Hepatocyte (in vitro differentiated cells): ENCODE results near the gene ZNF423. TPM values are rescaled to one million over a fixed set of nuclear protein-coding genes. Genes with fewer than 3 reads are reported as not detected.

Source experiments
- DNase-seq: peaks from one replicate; pipeline ENCODE4 v3.0.0-alpha.2; 2016; ENCODE audit warnings: low spot score
- H2AFZ ChIP-seq: fragments of 200-600 bp; sonication (generic); 2 replicates; pipeline ENCODE4 v1.6.0; 2016; ENCODE audit warnings: antibody characterized with exemption, mild to moderate bottlenecking
- H3K27ac ChIP-seq: fragments of 200-600 bp; sonication (generic); 2 replicates; pipeline ENCODE4 v1.5.1; 2016; ENCODE audit warnings: mild to moderate bottlenecking
- H3K27me3 ChIP-seq: fragments of 200-600 bp; sonication (generic); 2 replicates; pipeline ENCODE4 v1.6.1; 2016
- H3K36me3 ChIP-seq: fragments of 200-600 bp; sonication (generic); replicated peaks from 2 replicates; pipeline ENCODE4 v1.5.1; 2016; ENCODE audit warnings: low read depth; ENCODE audit not compliant: insufficient read depth
- H3K4me1 ChIP-seq: fragments of 200-600 bp; sonication (generic); 2 replicates; pipeline ENCODE4 v1.5.1; 2016; ENCODE audit warnings: mild to moderate bottlenecking, moderate library complexity; ENCODE audit not compliant: insufficient read depth
- H3K4me2 ChIP-seq: fragments of 200-600 bp; sonication (generic); 2 replicates; pipeline ENCODE4 v1.6.0; 2016
- H3K4me3 ChIP-seq: fragments of 200-600 bp; sonication (generic); 2 replicates; pipeline ENCODE4 v1.5.1; 2016; ENCODE audit warnings: mild to moderate bottlenecking
- H3K79me2 ChIP-seq: fragments of 200-600 bp; sonication (generic); 2 replicates; pipeline ENCODE4 v1.6.0; 2017; ENCODE audit warnings: mild to moderate bottlenecking
- H3K9me2 ChIP-seq: fragments of 200-600 bp; sonication (generic); replicated peaks from 2 replicates; pipeline ENCODE4 v1.6.0; 2017; ENCODE audit warnings: mild to moderate bottlenecking; ENCODE audit not compliant: insufficient read depth
- H3K9me3 ChIP-seq: fragments of 200-600 bp; sonication (generic); 2 replicates; pipeline ENCODE4 v1.5.1; 2016; ENCODE audit warnings: low read depth, mild to moderate bottlenecking
- H4K20me1 ChIP-seq: fragments of 200-600 bp; sonication (generic); 2 replicates; pipeline ENCODE4 v1.6.0; 2016; ENCODE audit warnings: mild to moderate bottlenecking; ENCODE audit not compliant: insufficient read depth, poor library complexity, severe bottlenecking
- EZH2 ChIP-seq: fragments of 200-600 bp; sonication (generic); IDR thresholded peaks from 2 replicates; pipeline ENCODE4 v1.6.1; 2016; ENCODE audit warnings: antibody characterized with exemption, mild to moderate bottlenecking, borderline replicate concordance
- EZH2phosphoT487 ChIP-seq: fragments of 200-600 bp; sonication (generic); IDR thresholded peaks from one replicate; pipeline ENCODE4 v1.6.1; 2018; ENCODE audit warnings: antibody characterized with exemption, mild to moderate bottlenecking, low read depth, moderate library complexity; ENCODE audit not compliant: unreplicated experiment, severe bottlenecking
- WGBS: methylation state at CpG from one replicate; pipeline ENCODE4 v1.1.6; 2016; ENCODE audit warnings: low lambda C conversion rate; ENCODE audit errors: missing lambda C conversion rate; 5-methylcytosine and 5-hydroxymethylcytosine counted together
- polyA plus RNA-seq: library from polyadenylated mRNA; unstranded; fragments of >200 nt; fragmentation: Nextera tagmentation; extraction: Ambion mirVana; gene quantifications from 2 replicates; pipeline ENCODE4 v1.2.1, GENCODE V29; 2016
- total RNA-seq: library from RNA; depleted of rRNA; stranded (reverse); fragments of >200 nt; gene quantifications from 2 replicates; pipeline ENCODE4 v1.2.3, GENCODE V29; 2014
- TF ChIP-seq, protein P1 (sequence below): fragments of 200-600 bp; sonication (generic); IDR thresholded peaks from 2 replicates; pipeline ENCODE4 v1.5.1; 2016; ENCODE audit warnings: antibody characterized with exemption, mild to moderate bottlenecking; ENCODE audit not compliant: poor library complexity

ZNF423 gene
- total and polyA plus RNA-seq, 2 experiments from 2014 or later: 9.6 to 11.8 TPM

DNA sequence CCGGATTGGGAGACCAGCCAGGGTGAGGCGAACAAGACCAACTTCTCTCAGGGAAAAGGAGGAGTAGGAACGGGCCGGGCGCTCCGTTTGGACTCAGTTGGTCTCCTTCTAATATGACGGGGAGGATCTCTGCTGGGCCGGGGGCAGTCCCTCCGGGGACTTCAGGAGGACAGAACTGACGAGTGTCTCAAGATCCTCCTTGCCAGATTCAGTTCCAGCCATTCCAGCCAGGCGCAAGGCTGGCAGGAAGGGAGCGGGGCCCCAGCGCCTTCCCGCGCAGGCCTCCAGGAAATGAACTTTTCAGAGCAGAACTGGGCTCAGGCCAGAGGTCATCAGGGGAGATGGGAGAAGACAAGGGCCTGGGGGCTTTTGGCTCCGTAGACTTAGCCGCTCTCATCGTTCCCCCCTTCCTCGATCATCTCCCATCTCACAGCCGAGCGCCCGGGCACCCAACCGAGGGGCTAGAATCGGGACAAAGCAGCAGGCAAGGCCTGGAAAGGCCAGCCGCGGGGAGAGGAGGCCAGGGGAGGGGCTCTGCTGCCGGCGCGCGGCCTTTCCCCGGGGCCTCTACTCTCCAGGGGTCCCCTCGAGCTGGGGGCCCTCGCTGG is 1.6 kb downstream of the ZNF423 start:
- peak overlapping the region; percentile 24 for H2AFZ ChIP-seq
- no peaks in the 10 kb centered on the region for H3K36me3 ChIP-seq

DNA sequence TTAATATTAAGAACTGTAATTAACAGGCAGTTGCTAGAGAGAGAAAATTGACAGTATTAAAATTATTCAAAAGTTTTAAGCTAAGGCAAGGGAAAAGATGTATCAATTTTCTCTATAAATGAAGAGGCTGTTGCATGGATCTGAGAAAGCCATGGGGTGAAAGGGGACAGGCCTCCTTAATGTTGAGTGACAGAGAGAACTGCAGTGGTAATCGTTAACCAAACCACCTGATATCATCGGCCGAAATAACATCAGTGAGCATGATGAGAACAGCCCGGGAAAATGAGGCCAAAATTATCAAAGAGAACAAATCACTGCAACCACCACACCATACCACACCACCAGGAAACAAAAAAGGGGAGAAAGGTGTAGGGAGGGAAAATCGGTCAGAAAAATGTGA is 3.6 kb downstream of the ZNF423 start:
- H3K9me3 ChIP-seq: no peaks in the 10 kb centered on the region
- H3K79me2 ChIP-seq: peaks cover 73% of the 10 kb centered on the region
- DNase-seq: no peak
- H3K4me2 ChIP-seq: peak overlapping the region; percentile 98
- no peak overlapping the region for H3K4me3 ChIP-seq
- H3K27me3 ChIP-seq: no peaks in the 10 kb centered on the region
- H3K36me3 ChIP-seq: no peaks in the 10 kb centered on the region
- no peak overlapping the region for H2AFZ ChIP-seq
- peaks cover 42% of the 10 kb centered on the region for H4K20me1 ChIP-seq
- H3K9me2 ChIP-seq: no peaks in the 10 kb centered on the region
- WGBS: 46% methylated on average over 5 of the region's 5 CpGs
- H3K4me1 ChIP-seq: peaks cover 44% of the 10 kb centered on the region
- no peak overlapping the region for H3K27ac ChIP-seq
- no peak for TF ChIP-seq EZH2
- TF ChIP-seq, protein P1, sequence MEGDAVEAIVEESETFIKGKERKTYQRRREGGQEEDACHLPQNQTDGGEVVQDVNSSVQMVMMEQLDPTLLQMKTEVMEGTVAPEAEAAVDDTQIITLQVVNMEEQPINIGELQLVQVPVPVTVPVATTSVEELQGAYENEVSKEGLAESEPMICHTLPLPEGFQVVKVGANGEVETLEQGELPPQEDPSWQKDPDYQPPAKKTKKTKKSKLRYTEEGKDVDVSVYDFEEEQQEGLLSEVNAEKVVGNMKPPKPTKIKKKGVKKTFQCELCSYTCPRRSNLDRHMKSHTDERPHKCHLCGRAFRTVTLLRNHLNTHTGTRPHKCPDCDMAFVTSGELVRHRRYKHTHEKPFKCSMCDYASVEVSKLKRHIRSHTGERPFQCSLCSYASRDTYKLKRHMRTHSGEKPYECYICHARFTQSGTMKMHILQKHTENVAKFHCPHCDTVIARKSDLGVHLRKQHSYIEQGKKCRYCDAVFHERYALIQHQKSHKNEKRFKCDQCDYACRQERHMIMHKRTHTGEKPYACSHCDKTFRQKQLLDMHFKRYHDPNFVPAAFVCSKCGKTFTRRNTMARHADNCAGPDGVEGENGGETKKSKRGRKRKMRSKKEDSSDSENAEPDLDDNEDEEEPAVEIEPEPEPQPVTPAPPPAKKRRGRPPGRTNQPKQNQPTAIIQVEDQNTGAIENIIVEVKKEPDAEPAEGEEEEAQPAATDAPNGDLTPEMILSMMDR: no peak
- TF ChIP-seq EZH2phosphoT487: no peak

More for the DNA sequence above, 1.6 kb downstream of the ZNF423 start:
- Histone ChIP-seq H3K4me3 (peak overlapping the region; percentile 61), H3K9me2 (no peaks in the 10 kb centered on the region), H4K20me1 (peaks cover 24% of the 10 kb centered on the region), H3K4me2 (peak overlapping the region; percentile 98), H3K27me3 (no peaks in the 10 kb centered on the region), H3K27ac (peak overlapping the region; percentile 98), H3K4me1 (peaks cover 51% of the 10 kb centered on the region), H3K79me2 (peaks cover 55% of the 10 kb centered on the region), H3K9me3 (no peaks in the 10 kb centered on the region)
- TF ChIP-seq EZH2phosphoT487 (no peak), EZH2 (no peak)
- TF ChIP-seq, protein P1: no peak
- WGBS: 16% methylated on average over 27 of the region's 33 CpGs
- peak; percentile 46 for DNase-seq

DNA sequence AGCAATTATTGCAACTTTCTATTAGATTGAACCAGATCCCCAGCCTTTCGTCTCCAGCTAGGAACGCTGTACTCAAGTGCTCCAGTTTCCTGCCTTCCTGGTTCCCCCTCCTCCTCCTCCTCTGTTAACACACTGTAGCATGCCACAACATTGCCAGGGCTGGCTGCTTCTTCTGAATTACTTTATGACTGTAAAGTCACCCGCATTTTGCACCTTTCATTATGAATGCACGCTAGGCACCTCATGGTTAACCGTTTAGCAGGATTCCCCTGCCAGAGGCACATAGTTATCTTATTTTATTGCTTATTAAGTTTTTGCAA is 4.5 kb downstream of the ZNF423 start:
- TF ChIP-seq, protein P1: no peak
- TF ChIP-seq EZH2: no peak
- no peak for TF ChIP-seq EZH2phosphoT487
- peaks cover 82% of the 10 kb centered on the region for H3K79me2 ChIP-seq
- H3K4me2 ChIP-seq: peak overlapping the region; percentile 98
- no peak overlapping the region for H2AFZ ChIP-seq
- no peaks in the 10 kb centered on the region for H3K9me3 ChIP-seq
- H3K27ac ChIP-seq: no peak overlapping the region
- no peak overlapping the region for H3K4me3 ChIP-seq
- WGBS: 34% methylated on average over 5 of the region's 5 CpGs
- DNase-seq: no peak
- peaks cover 42% of the 10 kb centered on the region for H4K20me1 ChIP-seq
- H3K9me2 ChIP-seq: no peaks in the 10 kb centered on the region
- no peaks in the 10 kb centered on the region for H3K27me3 ChIP-seq
- H3K36me3 ChIP-seq: no peaks in the 10 kb centered on the region
- H3K4me1 ChIP-seq: peaks cover 44% of the 10 kb centered on the region
